ENCODE data around the gene PNPO. TPM values are rescaled to one million over a fixed set of nuclear protein-coding genes. Genes with fewer than 3 reads are reported as not detected.

Gene PNPO
- total RNA-seq, 2 donors from 2014 or later = 28.4 to 35.4 TPM

DNA sequence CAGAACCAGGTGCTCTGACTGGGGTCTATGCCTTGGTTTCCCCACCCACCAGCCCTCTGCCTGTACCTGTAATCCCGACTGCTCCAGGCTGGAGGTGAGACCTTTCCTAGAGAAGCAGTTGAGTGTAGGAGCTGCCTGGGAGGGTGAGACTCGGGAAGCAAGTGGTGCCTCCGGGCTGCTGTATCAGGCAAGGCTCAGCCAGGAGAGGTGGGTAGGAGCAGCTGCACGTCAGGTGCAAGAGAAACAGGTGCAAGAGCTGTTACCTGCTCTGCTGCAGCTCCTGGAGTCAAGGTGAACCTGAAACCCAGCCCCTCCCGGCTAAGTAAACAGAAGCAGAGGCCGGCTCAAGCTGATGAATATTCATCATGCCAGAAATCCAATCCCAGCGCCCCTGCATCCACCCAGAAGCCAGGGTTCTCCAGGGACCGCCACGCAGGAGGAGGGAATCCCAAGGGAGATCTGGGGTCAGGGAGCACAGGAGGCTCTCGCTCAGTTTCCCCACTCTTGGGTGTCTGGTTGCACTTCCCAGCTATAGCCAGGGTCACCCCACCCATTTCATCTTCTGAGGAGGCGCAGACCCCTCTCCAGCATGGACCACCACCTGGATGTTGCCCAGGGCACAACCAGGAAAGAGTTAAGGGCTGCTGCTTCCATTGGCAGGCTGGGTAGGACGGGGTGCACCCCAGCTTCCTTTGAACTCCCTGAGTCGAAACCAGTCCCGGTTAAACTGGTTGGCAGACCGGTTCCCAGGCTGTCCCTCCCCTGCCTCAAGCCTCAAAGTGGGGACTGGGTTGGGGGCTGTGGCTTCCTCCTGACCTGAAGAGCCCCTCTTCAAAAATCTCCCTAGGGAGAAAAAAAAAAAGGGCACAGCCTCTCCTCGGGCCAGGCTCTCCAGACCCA lies 16.5 kb downstream of the PNPO start, which contains the start of gene PRR15L:
Gene PRR15L (minus strand): TSS at position 293 of the 900 bp plus-strand sequence. CDS start 4,649 bp downstream, outside the sequence.
- DNase-seq (ENCODE audit: low spot score) = no peak
- TF ChIP-seq, protein P1, sequence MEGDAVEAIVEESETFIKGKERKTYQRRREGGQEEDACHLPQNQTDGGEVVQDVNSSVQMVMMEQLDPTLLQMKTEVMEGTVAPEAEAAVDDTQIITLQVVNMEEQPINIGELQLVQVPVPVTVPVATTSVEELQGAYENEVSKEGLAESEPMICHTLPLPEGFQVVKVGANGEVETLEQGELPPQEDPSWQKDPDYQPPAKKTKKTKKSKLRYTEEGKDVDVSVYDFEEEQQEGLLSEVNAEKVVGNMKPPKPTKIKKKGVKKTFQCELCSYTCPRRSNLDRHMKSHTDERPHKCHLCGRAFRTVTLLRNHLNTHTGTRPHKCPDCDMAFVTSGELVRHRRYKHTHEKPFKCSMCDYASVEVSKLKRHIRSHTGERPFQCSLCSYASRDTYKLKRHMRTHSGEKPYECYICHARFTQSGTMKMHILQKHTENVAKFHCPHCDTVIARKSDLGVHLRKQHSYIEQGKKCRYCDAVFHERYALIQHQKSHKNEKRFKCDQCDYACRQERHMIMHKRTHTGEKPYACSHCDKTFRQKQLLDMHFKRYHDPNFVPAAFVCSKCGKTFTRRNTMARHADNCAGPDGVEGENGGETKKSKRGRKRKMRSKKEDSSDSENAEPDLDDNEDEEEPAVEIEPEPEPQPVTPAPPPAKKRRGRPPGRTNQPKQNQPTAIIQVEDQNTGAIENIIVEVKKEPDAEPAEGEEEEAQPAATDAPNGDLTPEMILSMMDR (IDR thresholded peaks at IDR 0.05) = no peak
- H3K4me3 ChIP-seq = no peak within 1 kb of the TSS
- no peaks in the 10 kb centered on the region for H3K4me1 ChIP-seq
- no peaks in the 10 kb centered on the region for H3K27me3 ChIP-seq
- no peaks in the 10 kb centered on the region for H3K9me3 ChIP-seq
- H3K27ac ChIP-seq = no peak within 1 kb of the TSS
- H3K36me3 ChIP-seq = no peaks in the 10 kb centered on the region

DNA sequence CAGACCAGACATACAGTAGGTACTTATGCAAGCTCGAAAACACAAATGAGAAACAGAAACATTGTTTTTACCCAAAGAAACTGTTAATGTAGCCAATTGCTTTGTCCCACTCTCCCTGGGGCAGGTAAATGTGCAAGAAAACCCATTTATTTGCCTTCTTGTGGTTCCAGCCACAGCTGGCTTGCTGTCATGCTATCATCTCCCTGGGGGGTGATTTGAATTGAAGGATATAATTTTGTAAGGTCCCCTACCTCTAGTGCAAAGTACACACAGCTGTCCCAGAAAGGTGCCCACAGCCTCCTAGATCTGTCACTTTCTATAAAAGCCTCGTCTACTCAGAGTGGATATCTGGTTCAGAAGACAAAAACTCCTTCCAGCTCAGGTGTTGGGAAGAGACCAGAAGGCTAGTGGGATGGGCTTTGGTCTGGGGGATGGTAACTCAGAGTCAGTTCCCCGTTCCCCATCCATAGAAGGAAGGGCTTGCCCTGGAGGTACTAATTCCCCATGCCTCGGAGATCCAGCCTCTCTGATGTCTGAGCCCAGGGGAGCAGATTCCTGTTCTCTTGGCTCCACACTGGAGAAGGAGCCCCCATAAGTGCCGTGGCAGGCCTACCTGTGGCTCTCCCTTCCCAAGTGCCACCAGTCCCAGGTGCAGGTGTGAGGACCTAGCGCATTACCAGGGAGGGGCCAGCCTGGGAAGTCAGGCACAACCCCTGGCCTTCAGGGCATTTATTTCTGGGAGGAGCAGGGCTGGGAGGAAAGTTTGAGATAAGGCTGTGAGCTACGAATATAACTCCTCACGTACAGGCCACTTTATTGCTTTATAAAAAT lies 18.7 kb downstream of the PNPO start:
- no peaks in the 10 kb centered on the region for H3K36me3 ChIP-seq
- H3K4me1 ChIP-seq = no peaks in the 10 kb centered on the region
- no peaks in the 10 kb centered on the region for H3K27me3 ChIP-seq
- H3K27ac ChIP-seq = no peak overlapping the region
- TF ChIP-seq, protein P1 (IDR thresholded peaks at IDR 0.05) = no peak
- H3K4me3 ChIP-seq = no peak overlapping the region
- H3K9me3 ChIP-seq = no peaks in the 10 kb centered on the region
- no peak for DNase-seq (ENCODE audit: low spot score)

DNA sequence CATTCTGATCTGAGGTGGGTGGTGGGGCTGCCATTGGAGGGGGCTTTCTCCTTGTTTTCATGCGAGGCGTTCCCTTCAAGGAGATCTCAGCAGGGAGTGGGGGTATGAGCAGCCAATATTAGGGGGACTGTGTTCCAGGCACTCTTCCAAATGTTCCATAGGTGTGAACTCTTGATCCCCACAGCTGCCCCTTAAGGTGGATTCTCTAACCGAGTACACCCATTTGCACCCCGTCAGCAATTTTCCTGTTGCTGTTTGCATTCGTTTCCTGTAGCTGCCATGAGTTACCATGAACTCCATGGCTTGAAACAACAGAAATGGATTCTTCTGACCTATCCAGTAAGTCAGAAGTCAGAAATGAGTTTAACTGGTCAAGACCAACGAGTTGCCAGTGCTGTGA lies 20.0 kb downstream of the PNPO start:
- no peak for DNase-seq (ENCODE audit: low spot score)
- H3K9me3 ChIP-seq = no peaks in the 10 kb centered on the region
- no peaks in the 10 kb centered on the region for H3K36me3 ChIP-seq
- H3K27ac ChIP-seq = no peak overlapping the region
- H3K27me3 ChIP-seq = no peaks in the 10 kb centered on the region
- TF ChIP-seq, protein P1 (IDR thresholded peaks at IDR 0.05) = no peak
- H3K4me1 ChIP-seq = no peaks in the 10 kb centered on the region
- no peak overlapping the region for H3K4me3 ChIP-seq

DNA sequence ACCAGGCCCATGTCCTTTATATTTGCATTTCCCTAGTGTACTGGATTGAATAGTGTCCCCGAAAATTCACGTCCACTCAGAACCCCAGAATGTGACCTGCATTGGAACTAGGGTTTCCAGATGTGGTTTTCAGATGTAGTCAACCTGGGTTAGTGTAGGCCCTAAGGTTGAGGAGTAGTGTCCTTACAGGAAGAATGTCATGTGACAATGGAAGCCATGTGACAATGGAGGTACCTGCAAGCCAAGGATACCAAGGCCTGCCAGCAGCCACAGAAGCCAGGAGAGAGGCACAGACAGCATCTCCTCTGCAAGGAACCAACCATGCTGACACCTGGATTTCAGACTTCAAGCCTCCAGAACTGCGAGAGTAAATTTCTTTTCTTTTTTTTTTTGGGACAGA lies 21.5 kb downstream of the PNPO start:
- Histone ChIP-seq H3K36me3 (no peaks in the 10 kb centered on the region), H3K9me3 (no peaks in the 10 kb centered on the region), H3K4me1 (no peaks in the 10 kb centered on the region), H3K4me3 (no peak overlapping the region), H3K27me3 (no peaks in the 10 kb centered on the region), H3K27ac (no peak overlapping the region)
- TF ChIP-seq, protein P1 (IDR thresholded peaks at IDR 0.05) = no peak
- DNase-seq (ENCODE audit: low spot score) = no peak

DNA sequence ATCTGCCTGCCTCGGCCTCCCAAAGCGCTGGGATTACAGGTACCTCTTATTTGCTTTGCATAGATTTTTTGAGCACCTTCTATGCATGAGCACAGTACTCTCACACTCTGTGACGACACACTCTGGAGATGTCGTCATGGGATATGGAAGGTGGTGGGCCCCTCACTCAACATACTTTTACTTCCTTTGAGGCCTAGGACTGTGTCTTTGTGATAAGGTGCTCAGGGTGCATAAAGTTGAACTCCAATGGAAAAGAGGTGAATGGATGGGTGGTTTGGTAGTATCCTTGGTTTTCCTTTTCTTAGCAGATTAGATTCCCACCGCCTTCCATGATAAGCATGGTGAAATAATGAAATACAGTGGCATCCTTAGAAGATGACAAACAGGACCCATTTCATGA lies 23.5 kb downstream of the PNPO start:
- H3K9me3 ChIP-seq = no peaks in the 10 kb centered on the region
- TF ChIP-seq, protein P1 (IDR thresholded peaks at IDR 0.05) = no peak
- no peaks in the 10 kb centered on the region for H3K27me3 ChIP-seq
- no peak overlapping the region for H3K27ac ChIP-seq
- no peaks in the 10 kb centered on the region for H3K36me3 ChIP-seq
- no peak overlapping the region for H3K4me3 ChIP-seq
- no peaks in the 10 kb centered on the region for H3K4me1 ChIP-seq
- no peak for DNase-seq (ENCODE audit: low spot score)

Data from right atrium auricular region (tissue), 2 donors.